Panc1 (cell line): ENCODE results near the gene GATD1.

Source experiments
- POLR2AphosphoS5 ChIP-seq: IDR thresholded peaks from 2 replicates; pipeline ENCODE4 v1.6.1; 2012; ENCODE audit warnings: mild to moderate bottlenecking, low read depth, low read length, moderate library complexity
- SIN3A ChIP-seq: IDR thresholded peaks from 2 replicates; pipeline ENCODE4 v1.6.1; 2012; ENCODE audit warnings: low read depth, mild to moderate bottlenecking, low read length, moderate library complexity, borderline replicate concordance; ENCODE audit not compliant: insufficient read depth
- TF ChIP-seq, protein P1 (sequence below): fragments of 450-650 bp; IDR thresholded peaks from 2 replicates; pipeline ENCODE4 v1.5.1; 2017; ENCODE audit warnings: mild to moderate bottlenecking
- TF ChIP-seq, protein P2 (sequence below), 2 experiments: IDR thresholded peaks; 2 replicates each; pipeline ENCODE4 v1.6.1; 2011 to 2012; ENCODE audit warnings: low read depth in 2 of 2, control low read depth in 1 of 2, low read length in 1 of 2, mild to moderate bottlenecking in 1 of 2, moderate library complexity in 1 of 2; ENCODE audit not compliant: insufficient read depth in 1 of 2

GRCh38 chr11:773830-774229 lies 3.5 kb downstream of the GATD1 start:
- TF ChIP-seq, protein P1, sequence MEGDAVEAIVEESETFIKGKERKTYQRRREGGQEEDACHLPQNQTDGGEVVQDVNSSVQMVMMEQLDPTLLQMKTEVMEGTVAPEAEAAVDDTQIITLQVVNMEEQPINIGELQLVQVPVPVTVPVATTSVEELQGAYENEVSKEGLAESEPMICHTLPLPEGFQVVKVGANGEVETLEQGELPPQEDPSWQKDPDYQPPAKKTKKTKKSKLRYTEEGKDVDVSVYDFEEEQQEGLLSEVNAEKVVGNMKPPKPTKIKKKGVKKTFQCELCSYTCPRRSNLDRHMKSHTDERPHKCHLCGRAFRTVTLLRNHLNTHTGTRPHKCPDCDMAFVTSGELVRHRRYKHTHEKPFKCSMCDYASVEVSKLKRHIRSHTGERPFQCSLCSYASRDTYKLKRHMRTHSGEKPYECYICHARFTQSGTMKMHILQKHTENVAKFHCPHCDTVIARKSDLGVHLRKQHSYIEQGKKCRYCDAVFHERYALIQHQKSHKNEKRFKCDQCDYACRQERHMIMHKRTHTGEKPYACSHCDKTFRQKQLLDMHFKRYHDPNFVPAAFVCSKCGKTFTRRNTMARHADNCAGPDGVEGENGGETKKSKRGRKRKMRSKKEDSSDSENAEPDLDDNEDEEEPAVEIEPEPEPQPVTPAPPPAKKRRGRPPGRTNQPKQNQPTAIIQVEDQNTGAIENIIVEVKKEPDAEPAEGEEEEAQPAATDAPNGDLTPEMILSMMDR: no peak
- no peak for TF ChIP-seq POLR2AphosphoS5
- TF ChIP-seq, protein P2, sequence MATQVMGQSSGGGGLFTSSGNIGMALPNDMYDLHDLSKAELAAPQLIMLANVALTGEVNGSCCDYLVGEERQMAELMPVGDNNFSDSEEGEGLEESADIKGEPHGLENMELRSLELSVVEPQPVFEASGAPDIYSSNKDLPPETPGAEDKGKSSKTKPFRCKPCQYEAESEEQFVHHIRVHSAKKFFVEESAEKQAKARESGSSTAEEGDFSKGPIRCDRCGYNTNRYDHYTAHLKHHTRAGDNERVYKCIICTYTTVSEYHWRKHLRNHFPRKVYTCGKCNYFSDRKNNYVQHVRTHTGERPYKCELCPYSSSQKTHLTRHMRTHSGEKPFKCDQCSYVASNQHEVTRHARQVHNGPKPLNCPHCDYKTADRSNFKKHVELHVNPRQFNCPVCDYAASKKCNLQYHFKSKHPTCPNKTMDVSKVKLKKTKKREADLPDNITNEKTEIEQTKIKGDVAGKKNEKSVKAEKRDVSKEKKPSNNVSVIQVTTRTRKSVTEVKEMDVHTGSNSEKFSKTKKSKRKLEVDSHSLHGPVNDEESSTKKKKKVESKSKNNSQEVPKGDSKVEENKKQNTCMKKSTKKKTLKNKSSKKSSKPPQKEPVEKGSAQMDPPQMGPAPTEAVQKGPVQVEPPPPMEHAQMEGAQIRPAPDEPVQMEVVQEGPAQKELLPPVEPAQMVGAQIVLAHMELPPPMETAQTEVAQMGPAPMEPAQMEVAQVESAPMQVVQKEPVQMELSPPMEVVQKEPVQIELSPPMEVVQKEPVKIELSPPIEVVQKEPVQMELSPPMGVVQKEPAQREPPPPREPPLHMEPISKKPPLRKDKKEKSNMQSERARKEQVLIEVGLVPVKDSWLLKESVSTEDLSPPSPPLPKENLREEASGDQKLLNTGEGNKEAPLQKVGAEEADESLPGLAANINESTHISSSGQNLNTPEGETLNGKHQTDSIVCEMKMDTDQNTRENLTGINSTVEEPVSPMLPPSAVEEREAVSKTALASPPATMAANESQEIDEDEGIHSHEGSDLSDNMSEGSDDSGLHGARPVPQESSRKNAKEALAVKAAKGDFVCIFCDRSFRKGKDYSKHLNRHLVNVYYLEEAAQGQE (IDR thresholded peaks at IDR 0.05; ENCODE audit: insufficient read depth in 1 of 2, low read depth in 2 of 2, low read length in 1 of 2): no peak
- TF ChIP-seq SIN3A: no peak
